GM21360 (cell line): ENCODE results near the gene SLC12A7.

Experiments
- ATAC-seq: cut with Tn5 transposase; IDR thresholded peaks from one replicate; pipeline ENCODE4 v1.9.1; 2021; ENCODE audit warnings: mild to moderate bottlenecking, moderate library complexity; ENCODE audit not compliant: unreplicated experiment

The SLC12A7 gene

GRCh38 chr5:1012313-1012841 is 99.5 kb downstream of the SLC12A7 start:
- ATAC-seq, result no peak

DNA sequence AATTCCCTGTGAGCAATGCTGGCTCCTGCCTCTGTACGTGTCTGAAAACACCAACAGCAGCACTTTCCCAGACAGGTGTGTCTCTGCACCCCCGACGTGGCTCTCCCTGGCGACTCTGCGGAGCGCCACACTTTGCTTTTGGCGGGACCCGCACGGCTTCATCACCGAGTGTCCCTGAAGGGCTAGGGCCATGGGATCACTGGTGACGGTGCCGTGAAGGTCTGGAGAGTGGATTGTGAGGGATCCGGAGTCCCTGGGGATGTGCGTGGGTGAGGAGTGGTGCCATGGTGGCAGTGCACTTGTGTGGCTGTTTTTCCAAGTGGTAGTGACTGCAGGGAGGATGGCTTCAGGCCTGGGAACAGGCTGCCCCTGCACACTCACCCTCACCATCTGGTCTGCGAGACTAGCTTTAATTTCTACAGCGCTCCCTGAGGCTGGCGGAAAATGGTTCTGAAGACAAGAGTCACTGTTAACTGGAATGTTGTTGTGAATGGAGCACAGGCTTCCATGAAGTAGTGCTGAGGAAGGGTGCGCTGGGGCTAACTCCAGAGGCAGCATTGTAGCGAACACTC is 100.0 kb downstream of the SLC12A7 start:
- ATAC-seq, result no peak

- no peak for ATAC-seq
Observed at GRCh38 chr5:1011226-1011631, 100.6 kb downstream of the SLC12A7 start.

- no peak for ATAC-seq
Observed at GRCh38 chr5:1010641-1011046, 101.2 kb downstream of the SLC12A7 start.

DNA sequence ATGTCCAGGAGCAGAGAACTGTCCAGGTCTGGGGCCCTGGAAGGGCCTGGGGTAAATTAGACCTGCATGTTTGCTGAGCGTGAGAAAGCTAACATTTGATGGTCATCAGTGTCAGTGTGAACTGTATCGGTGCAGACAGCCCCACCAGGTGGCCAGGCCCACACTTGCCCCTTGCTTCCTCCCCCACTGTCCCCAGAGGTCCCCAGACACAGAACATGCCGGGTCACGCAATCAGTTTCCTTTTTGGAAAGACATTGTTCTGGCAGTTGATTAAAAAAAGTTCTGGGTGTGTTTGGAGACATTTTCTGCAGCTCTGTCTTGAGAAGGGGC is 101.7 kb downstream of the SLC12A7 start:
- ATAC-seq, result no peak

GRCh38 chr5:1009359-1010180 is 102.3 kb downstream of the SLC12A7 start:
- no peak for ATAC-seq

DNA sequence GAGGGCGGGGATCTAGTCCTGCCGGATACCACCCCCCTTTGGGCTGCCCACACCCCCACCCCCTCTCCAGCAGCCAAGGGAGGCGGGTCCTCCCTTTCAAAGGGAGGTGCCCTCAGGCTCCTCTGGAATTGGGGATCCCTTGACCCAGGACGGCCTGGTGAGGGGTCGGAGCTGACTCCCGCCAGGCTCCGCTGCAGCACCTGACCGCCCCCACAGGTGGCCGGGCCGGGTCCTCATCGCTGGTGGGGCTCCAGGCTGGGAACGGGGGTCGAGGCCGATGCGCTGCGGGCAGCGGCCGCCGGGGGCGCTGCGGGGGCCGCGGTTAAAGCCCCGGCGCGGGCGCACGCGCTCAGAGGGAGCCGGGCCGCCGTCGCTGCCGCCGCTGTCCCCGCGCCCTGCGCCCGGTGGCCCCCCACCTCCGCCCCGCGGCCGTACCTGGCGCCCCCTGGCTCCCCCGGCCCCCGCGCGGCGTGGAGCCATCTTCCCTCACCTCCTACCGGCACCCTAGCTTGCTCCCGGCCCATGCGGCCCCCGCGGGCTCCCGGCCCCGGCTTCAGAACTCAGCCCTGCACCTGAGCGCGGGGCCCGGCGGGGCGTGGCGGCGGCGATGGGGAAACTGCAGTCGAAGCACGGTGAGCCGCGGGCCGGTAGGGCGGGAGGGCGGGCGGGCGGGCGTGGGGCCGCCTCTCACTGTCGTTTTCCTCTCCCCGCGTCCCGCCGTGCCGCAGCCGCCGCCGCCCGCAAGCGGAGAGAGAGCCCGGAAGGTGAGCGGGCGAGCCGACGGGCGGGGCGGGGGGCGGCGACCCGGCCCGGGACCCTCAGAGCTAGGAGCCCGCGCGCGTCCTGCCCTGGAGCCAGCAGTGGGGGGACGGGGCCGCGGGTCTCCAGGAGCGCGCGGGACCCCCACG is 103.2 kb downstream of the SLC12A7 start, which contains the start of gene NKD2:
NKD2 (plus strand) TSS at position 352 of the 908 bp plus-strand sequence; CDS start at position 608, 256 bp downstream.
- peak; percentile 41 for ATAC-seq

- ATAC-seq, result no peak
Observed at GRCh38 chr5:1007681-1008450, 104.0 kb downstream of the SLC12A7 start.

- no peak for ATAC-seq
Observed at GRCh38 chr5:1007221-1007680, 104.6 kb downstream of the SLC12A7 start.

DNA sequence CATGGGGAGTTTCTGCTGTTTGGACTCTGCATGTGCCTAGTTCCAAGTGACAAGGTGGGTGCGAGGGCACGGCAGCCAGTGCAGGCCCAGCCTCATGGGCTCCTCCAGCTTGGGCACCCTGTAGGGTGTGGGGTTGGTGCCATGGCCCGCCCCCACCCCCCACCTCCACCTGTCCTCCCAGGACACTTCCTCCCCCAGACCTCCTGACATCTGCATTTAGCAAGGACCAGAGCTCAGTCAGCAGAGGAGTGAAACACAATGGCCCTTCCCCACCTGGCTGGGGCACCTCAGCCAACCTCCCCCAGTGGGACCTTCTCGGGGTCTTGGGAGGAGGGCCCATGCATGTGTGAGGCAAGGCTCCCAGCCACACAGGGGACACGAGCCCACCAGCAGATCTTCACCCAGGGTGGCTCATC is 105.2 kb downstream of the SLC12A7 start:
- no peak for ATAC-seq

DNA sequence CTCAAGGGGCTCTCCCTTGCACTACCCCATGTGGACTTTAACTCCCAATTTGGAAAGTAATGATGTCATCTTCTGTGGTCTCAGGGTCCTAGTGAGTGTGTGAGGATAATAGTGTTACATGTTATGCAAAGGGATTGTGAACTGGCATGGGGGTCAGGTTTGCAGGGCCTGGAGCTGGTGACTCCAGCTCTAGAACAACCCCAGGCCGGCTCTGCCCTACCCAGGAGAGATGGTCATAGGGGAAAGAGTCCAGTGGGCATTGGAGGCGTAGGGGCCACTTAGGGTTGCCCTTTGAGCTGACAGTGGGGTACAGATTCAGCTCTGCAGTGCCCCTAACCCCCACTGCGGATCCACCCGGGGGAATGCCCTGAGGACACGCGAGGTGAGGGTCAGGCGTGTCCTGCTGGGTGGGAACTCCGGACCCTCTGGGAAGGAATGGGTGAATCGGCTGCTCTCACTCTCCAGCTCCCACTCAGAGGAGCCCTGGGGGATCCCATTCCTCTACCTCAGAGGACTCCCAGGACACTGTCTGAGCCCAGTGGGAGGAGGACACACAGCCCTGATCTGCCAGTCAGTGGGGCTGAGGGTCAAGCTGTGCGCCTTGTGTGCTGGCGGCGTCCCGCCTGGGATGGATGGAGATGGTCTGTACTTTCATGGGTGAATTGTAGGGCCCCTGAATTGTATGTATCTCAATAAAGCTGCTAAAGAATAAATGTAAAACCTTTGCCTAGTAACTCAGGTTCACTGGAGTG is 105.8 kb downstream of the SLC12A7 start:
- ATAC-seq, result no peak

DNA sequence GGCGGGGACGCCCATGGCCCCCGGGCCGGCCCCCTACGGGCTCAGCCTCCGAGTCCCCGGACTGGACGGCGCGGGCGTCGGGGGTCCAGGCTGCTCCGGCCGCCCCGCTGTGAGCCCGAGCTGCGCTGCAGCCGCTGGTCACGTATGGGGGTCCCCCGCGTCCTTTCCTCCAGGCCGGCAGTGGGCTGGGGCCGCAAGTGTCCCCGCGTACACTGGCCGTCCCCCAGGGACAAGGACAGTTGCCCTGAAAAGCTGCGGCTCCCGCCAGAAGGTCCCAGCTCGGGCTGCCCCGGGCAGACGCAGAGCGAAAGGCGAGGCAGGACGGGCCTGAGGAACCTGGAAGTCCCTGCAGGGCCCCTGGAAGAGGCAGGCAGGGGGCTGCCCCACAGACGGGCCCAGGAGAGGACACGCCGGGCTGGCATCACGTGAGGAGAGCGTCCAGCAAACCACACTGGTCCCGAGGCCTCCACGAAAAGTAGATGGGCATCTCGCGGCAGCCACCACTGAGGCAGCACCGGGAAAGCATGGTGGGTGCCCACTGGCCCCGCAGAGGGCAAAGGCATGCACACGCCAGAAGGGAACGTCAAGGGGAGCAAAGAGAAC is 106.5 kb downstream of the SLC12A7 start:
- no peak for ATAC-seq

DNA sequence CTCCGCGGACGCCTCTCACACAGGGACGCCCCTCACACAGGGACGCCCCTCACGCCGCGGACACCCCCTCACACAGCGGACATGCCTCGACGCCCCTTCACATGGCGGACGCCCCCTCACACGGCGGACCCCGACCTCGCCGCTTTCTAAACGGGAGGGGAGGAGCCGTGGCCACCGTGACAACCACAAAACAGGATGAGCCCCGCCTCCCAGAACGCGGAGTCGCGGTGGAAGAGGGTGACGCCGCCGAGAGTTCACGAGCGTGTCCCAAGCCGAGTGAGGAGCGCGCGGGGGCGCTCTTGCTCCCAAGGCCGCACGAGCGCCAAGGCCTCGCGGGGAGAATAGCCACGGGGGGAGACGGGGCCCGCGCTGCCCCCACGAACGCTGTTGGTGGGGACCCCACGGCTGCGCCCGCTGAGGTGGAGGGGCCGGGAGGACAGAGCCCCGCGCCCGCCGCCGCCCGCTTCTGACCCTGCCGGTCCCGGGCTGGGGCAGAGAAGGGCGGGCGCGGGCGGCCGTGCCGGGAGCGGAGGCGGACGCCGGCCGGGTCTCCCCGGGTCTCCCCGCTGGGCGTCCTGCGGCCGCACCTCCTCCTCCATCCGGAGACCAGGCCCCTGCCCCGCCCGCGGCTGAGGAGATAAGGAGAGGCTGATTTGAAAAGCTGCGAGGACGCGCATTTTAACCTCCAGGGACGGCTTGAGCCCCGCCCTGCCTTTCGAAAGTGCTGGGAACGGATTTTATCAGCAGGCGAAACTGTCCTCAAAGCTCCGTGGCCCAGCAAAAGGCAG is 107.2 kb downstream of the SLC12A7 start:
- ATAC-seq, result no peak

- ATAC-seq, result no peak
Observed at GRCh38 chr5:1003296-1003937, 108.4 kb downstream of the SLC12A7 start.

DNA sequence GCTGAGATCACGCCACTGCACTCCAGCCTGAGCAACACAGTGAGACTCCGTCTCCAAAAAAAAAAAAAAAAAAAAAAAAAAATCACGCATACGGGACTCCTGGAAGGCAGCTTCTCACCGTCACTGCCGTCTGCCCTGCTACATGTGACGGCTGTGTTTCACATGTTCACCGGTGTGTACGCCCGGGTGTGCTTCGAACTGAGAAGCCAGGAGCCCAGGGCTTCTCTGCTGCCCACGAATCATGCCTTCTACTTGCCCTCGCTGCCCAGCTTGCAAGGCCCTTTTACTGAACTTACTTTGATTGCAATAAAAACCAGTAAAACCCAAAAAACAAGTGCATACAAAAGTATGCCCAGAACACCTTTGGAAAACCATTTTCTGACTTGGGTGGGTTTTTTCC is 109.0 kb downstream of the SLC12A7 start:
- ATAC-seq, result no peak

DNA sequence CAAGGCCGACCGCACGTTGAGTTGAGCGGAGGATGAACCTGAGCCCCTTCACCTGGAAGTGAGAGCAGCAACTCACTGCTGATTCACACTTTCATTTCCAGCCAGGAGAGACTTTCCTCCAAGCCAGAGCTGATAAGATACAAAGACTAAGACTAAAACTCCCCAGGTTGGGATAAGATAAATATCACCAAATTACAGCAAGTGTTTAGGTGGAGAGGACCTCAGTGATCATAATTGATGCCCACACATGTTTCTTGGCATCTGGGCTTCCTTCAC is 109.7 kb downstream of the SLC12A7 start:
- ATAC-seq, result no peak

- no peak for ATAC-seq
Observed at GRCh38 chr5:1001406-1002270, 110.2 kb downstream of the SLC12A7 start.
